NCI-H1694 treated with DMSO at 0.1 percent for 48 hours (cell line): Measurements from ENCODE around the gene MAP3K3.

Experiments
- DNase-seq: peaks from one replicate; lab custom pipeline; 2025; lab: John Stamatoyannopoulos, UW

The MAP3K3 gene

DNA sequence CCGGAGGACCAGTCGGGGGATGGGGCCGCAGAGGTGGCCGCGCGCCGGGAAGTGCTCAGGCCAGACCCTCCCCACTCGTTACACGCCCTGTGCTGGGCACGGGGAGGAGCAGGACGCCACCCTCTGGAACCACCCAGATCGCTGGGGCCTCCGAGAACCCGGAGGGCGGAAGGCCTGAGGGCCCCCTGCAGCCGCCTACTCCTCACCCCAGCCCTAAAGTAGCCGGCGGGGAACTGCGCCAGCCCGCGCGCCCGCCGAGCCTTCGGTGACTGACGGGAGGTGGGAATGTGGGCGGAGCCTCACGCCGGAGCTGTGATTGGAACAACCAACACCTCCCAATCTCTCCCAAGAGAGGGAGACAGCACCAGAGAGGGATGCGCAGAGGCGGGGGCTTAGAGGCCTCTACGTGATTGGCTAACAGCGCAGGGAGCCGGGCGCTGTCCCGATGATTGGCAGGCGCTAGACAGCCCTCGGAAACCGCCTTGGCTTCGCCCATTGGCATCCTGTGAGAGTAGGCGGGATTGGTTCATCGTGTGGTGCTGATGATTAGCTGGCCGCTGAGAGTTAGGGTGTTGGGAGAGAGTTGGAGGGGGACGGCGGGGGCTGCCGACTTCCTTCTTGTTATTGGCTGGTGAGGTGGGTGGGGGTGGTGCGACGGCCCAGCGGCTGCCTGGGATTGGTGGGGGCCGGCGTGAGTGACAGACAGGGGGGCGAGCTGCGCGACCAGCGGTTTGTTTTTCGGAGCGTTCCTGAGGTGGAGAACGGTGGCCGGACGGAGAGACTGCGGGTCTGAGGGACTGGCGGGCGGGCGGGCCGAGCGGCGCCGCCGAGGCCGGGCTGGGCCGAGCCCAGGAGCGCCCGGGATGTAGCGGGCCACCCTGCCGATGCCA, at the start of gene MAP3K3:
MAP3K3 (plus strand) TSS at position 734 of the 890 bp plus-strand sequence. CDS start 343 bp downstream, outside the sequence.
- DNase-seq, result peak; percentile 99

DNA sequence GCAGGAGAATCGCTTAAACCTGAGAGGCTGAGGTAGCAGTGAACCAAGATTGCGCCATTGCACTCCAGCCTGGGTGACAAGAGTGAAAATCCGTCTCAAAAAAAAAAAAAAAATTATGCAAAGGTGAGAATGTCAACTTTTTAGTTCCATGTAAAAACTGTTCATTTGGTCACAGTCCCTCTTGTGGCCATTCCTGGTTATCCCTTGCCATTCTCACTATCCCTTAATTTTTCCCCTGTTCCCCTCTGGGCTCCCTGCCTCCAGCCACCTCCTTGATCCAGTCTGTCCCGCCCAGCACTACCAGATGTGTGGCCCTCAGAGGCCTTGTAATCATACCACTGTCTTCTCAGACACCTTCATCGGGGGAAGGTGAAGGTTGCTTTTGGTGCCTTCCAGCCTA, 48.6 kb upstream of the MAP3K3 start:
- DNase-seq, result no peak

DNA sequence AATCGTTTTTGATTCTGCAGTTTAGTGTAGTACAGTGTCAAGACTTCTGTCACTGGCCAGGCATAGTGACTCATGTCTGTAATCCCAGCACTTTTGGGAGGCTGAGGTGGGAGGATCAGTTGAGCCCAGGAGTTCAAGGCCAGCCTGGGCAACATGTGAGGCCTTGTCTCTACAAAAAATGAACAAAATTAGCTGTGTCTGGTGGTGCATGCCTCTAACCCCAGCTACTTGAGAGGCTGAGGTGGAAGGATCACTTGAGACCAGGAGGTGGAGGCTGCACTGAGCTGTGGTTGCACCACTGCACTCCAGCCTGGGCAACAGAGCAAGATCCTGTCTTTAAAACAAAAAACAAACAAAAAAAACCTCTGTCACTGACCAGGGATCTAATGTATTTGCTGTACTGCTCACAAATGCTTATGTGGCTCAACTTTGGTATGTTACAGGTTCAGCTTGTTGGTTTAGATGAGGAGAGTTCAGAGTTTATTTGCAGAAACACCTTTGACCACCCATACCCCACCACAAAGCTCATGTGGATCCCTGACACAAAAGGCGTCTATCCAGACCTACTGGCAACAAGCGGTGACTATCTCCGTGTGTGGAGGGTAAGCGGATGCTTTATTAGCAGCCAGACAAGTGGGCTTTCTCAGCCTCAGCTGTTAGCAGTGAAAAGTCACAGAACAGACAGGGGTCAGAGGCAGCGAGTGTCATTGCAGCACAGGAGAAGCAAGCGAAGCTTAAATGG, 44.0 kb upstream of the MAP3K3 start:
- DNase-seq, result no peak

DNA sequence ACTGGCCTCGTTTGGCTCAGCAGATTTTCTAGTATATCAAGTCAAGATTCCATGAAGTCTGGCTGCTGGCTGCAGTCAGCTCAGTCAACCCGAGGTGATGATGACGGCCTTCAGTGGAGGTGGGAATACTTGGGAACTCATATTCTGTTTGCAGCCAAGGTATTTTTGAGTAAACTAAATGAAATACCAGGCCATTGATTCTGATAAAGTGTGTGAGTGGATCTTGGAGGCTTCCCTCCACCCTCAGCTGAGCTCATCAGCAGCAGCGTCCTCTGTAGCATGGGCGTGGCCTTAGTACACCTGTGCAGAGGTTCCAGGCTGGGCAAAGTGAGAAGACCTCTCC, 43.5 kb upstream of the MAP3K3 start:
- no peak for DNase-seq

DNA sequence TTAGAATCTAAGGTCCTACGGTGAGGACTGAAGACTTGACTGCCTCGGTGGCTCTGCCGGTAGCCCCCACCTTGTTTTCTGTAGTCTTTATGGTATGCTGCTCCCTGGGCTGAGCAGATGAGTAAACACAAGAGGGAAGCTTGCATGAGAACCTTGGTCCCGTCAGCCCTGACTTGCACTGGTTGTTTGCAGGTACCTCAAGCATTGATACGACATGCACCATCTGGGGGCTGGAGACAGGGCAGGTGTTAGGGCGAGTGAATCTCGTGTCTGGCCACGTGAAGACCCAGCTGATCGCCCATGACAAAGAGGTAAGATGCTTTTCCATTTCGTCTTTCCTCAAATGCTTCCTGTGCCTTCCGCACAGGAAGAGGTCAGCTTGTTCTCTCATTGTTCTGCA, 42.6 kb upstream of the MAP3K3 start:
- no peak for DNase-seq

DNA sequence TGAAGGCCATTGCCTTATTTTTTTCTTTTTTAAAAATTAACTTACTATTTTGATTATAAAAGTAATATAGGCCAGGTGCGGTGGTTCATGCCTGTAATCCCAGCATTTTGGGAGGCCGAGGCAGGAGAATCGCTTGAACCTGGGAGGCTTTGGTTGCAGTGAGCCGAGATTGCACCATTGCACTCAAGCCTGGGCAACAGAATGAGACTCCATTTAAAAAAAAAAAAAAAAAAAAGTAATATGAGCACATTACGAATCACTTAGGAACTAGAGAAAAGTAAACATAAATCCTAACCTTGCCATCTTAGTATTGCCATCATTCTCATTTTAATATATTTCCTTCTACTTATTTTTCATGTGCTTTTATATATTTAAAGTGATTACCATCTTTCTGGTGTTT, 34.4 kb upstream of the MAP3K3 start:
- DNase-seq, result no peak

DNA sequence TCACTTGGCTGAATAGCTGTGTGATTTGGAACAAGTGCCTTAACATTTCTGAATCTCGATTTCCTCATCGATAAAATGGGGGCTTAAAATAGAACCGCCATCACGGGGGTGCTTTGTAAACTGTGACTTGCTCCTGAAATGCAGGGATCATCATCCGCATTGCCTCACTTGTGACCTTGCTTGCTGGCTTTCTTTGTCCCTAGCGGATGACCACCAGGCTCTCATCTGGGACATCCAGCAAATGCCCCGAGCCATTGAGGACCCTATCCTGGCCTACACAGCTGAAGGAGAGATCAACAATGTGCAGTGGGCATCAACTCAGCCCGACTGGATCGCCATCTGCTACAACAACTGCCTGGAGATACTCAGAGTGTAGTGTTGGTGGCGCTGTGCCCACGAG, 33.4 kb upstream of the MAP3K3 start:
- peak; percentile 47 for DNase-seq

DNA sequence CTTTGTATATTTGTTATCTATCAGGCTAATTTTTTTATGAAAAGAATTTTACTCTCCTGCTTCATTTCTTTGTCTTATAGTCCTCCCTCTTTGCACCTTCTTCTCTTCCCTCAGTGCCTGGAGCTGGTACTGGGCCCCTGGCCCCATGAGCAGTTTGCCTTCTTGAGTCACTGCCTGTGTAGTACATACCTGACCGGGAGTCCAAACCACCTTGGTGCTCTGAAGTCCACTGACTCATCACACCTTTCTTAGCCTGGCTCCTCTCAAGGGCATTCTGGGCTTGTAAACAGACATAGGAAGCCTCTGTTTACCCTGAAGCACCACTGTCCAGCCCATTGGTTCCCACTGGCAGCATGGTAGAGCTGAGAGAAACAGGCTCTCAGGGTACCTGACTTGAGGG, 32.6 kb upstream of the MAP3K3 start:
- DNase-seq, result no peak

DNA sequence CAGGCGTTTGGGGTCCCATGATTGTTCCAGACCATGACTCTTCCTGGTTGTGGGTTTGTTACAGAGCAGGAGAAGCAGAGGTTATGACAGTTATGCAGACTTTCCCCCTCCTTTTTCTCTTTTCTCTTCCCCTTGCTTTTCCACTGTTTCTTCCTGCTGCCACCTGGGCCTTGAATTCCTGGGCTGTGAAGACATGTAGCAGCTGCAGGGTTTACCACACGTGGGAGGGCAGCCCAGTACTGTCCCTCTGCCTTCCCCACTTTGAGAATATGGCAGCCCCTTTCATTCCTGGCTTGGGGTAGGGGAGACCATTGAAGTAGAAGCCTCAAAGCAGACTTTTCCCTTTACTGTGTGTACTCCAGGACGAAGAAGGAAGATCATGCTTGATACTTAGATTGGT, 29.4 kb upstream of the MAP3K3 start:
- DNase-seq, result no peak

DNA sequence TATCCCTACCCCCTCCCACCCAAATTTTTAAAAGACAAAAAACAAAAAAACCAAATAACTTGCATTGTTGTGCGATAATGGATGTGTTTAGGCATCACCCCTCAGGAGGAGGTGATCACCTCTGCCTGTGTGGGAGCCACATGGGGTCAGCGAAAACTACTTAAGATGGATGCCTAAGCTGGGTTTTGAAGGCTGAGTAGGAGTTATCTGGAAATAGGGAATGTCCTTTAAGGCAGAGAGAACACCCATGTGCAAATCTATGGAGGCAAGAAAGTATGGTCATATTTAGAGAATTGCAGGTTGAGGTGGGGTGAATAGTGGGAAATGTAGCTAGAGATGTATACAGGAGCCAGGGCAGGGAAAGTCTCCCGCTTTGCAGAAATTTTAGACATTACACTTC, 27.1 kb upstream of the MAP3K3 start:
- DNase-seq, result no peak

DNA sequence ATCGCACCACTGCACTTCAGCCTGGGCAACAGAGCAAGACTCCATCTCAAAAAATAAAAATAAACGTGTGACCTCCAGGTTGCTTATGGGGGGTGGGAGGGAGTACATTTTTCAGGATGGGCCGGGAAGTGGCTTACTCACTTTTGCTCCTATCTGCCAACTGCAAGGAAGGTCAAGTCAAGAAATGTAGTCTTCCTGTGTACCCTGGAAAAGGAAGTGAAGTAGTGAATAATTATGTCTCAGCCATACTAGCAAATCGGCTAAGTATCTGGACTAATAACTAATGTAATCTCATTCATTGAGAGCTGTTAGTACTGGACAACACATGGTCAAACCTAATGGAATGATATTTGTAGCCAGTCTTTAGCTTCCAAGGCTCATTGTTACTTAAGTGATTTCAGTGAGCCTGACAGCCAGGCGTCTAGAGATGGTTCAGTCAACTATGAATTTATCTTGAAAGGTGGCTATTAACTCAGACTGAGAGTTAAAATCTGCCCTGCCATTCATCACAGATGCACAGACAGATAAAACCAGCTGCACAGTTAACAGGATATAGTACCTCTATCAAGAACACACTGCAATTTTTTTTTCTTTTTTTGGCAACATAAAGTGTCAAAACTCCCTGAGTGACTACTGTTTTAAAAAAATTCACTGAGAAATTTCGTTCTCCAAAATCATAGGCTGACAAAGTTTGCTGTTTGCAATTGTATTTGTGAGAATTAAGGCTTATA, 25.2 kb upstream of the MAP3K3 start:
- no peak for DNase-seq

DNA sequence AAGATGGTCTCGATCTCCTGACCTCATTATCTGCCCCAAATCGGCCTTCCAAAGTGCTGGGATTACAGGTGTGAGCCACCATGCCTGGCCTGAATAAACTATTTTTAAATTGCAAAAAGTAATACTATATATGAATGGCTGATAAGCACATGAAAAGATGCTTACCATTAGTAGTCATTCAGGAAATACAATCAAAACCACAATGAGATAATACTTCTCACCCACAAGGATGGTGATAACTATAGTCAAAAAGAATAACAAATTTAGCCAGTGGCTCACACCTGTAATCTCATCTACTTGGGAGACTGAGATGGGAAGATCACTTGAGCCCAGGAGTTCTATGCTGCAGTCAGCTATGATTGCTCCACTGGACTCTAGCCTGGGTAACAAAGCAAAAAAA, 23.9 kb upstream of the MAP3K3 start:
- DNase-seq, result no peak

DNA sequence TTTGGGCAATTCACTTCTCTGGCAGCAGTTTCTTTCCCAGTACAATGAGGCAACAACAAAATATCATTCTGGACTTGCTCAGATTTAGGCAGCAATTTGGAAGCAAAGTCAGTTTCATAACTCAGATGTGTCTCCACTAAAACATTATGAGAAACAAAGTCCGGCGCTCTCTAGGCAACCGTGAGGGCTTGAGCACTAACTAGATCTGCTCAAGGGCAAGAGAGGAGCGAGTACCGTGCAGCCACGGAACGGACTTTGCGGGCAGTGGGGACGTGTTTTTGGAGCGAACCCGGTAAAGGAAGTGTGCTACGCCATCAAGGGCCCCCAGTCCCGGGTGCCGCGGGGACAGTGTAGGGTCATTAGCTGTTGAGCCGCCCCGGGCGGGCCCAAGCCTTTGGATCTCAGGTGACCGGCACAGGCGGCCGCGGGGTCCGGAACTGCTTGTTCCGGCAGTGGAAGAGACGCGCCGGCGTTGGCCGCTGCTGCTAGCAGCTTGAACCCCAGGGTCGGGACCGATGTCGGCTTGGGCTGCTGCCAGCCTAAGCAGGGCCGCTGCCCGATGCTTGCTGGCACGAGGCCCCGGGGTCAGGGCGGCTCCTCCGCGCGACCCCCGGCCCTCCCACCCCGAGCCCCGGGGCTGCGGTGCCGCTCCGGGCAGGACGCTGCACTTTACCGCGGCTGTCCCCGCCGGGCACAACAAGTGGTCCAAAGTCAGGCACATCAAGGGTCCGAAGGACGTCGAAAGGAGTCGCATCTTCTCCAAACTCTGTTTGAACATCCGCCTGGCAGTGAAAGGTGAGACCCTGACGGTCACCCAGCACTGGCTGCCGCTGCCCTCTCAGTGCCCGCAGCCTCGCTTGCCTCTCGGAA, 21.4 kb upstream of the MAP3K3 start, which contains the start of gene TACO1:
TACO1 (plus strand) TSS at position 327 of the 870 bp plus-strand sequence; CDS start at position 516, 189 bp downstream.
- peak; percentile 66 for DNase-seq

DNA sequence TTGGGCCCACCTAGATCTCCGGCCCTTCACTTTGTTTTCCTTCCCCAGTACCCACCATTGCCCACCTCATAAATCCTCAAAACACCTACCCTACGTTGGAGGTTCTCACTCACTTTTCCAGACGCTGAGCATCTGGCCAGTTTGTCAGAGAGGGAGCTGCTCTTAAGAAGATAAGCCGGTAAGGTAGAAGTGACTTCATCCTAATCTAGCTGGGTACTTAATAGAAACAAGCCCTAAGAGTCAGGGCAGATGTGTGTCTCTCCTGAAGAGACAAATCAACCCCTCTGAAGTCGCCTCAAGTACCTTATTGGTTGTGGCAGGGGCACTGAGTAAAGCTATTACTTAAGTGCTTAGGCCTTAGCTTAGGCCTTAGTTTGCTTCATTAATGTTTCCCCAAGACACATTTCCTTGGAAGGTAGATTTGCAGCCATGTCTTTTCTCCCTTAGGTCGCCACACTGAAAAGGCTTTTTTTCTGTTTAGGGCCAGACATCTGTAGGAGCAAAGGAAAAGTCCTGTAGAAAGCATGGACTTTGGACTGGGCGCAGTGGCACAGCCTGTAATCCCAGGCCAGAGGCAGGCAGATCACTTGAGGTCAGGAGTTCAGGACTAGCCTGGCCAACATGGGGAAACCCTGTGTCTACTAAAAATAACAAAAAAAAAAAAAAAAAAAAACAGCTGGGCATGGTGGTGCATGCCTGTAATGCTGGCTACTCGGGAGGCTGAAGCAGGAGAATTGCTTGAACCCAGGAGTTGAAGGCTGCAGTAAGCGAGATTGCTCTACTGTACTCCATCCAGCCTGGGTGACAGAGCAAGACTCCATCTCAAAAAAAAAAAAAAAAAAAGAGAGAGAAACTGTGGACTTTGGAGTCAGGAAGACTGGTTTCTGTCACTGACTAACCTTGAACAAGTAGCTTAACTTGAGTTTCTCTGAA, 20.5 kb upstream of the MAP3K3 start:
- no peak for DNase-seq

DNA sequence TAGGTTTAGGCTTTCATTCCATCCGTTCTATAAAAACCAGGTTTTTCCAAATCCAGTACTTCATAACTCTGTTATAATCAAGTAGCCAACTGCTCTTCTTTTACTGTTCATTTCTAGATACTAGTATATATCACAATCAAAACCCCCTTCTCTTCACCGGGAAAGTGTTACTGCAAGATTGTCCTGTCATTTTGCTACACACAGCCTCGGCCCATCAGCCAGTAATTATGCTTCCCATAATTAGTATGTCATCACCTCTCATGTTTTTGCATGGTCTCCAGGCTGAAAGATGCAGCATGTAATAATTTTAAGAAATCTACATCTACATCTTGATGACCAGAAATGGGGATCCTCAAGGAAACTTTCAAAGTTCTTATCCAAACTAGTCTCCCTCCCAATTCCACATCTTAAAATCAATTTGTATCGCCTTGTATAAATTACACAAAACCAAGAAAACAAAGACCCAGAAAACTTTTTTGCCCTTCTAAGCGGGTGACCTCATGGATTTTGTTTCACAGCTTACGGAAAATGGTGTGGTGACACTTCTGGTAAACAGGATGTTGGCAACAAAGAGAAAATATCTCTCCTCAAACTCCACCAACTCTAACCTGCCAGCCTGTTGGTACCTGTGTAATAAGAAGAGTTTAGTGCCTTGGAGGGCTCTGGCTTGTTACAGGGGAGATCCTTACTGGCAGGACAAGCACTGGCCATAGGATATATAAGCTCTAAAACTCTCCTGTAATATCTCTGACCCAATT, 12.2 kb upstream of the MAP3K3 start:
- DNase-seq, result no peak

DNA sequence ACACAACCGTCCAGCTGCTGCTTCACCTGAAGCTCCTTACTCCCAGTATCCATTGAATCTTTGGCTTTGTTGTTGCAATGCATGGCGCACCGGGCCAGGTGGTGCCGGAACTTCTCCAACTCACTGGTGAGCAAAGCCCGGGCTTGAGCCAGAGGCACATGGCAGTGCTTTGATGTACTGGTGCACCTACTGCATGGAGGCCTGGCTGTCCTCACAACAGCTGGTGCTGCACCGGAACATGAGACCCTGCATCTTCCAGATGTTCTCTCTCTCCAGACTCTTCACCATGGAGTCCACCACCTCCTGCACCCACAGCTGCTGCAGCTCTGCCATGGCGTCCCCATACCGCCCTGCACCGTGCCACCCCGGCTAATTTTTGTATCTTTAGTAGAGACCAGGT, 11.4 kb upstream of the MAP3K3 start:
- DNase-seq, result no peak

DNA sequence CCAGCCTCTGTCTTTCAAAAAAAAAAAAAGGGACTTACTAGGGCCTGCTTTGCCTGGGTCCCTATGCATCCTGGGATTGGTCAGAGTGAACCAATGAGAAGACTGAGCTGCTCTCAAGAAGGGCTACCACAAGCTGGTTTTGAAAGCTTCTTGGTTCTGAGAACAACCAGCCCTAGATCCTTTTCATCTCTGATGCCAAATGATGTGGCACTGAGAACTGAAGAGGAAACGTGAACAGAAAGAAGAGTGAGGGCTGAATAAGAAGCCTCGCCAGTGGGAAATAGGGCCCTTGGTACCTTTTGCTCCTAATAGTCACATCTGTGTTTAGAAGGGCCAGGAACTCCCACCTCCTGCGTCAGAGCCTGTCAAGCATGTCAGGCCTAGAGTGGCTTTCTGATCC, 10.9 kb upstream of the MAP3K3 start:
- DNase-seq, result no peak

DNA sequence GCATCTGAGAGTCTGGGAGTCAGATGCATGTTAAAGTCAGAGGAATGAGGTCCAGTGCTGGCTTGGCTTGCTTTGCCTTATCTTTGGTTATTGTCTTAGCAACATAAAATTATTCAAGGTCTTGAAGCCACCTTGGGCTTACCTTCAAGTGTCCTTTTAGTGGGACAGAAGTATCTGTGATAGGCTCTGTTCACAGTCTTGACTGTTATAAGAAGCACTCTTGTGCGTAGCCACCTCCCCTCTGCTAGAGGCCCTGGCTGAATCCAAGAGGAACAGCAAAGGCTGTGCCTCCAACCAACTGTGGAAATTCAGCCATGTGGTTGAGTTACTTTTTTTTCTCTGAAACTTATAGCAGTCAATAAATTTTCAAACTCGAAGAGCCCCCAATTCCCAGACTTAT, 8.6 kb upstream of the MAP3K3 start:
- DNase-seq, result no peak

DNA sequence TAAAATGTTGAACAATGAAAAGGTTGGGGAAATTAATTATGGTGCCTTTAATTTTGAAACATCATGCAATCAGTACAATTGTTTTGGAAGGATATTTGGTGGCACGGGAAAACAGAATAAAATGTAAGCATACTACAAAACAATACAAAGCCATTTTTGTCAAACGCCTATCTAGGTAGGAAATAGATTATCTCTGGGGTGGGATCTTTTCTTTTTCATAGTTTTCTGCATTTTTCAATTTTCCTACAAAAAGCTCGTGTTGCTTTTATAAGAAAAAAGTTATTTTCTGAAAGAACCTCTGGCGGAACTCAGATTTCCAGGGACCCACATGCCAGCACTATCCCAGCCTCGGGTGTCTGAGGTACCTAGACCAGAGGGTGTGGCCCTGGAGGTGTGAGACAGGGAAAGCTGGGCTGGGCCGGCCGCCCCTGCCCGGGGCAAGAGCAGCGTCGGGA, 961 bp upstream of the MAP3K3 start:
- no peak for DNase-seq
